Uterus (tissue), 2 donors: Measurements from ENCODE around the gene NRXN2.

Source experiments
- POLR2A ChIP-seq, 2 donors: fragments of 450-650 bp; IDR thresholded peaks; one replicate each; pipeline ENCODE4 v1.6.1; 2016; ENCODE audit warnings: antibody characterized with exemption in 2 of 2, mild to moderate bottlenecking in 1 of 2, moderate library complexity in 1 of 2
- TF ChIP-seq, protein P1 (sequence below), 4 experiments: fragments of 200-600 bp in 2 of 4; fragments of 450-650 bp in 2 of 4; sonication (generic) in 2 of 4; IDR thresholded peaks; one replicate each; pipeline ENCODE4 v1.5.1; 2016 to 2019; ENCODE audit warnings: antibody characterized with exemption in 4 of 4, mild to moderate bottlenecking in 2 of 4, moderate library complexity in 1 of 4

DNA sequence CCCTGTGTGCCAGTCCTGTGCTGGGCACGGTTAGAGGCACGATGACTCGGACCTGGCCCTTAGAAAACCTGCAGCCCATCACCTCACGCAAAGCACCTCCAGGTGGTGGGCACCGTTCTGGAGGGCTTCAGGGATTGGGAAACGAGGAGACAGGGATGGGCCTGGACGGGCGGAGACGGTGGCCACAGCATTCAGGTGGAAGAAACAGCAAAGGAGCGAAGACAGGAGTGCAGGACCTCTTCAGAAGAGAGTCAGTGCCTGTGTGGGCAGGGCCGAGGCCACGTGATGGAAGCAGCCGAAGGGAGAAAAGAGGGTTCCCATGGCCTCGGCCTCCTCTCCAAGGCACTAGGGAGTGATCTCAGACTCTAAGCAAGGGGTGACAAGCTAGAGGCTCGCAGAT, 140.1 kb downstream of the NRXN2 start:
- TF ChIP-seq, protein P1, sequence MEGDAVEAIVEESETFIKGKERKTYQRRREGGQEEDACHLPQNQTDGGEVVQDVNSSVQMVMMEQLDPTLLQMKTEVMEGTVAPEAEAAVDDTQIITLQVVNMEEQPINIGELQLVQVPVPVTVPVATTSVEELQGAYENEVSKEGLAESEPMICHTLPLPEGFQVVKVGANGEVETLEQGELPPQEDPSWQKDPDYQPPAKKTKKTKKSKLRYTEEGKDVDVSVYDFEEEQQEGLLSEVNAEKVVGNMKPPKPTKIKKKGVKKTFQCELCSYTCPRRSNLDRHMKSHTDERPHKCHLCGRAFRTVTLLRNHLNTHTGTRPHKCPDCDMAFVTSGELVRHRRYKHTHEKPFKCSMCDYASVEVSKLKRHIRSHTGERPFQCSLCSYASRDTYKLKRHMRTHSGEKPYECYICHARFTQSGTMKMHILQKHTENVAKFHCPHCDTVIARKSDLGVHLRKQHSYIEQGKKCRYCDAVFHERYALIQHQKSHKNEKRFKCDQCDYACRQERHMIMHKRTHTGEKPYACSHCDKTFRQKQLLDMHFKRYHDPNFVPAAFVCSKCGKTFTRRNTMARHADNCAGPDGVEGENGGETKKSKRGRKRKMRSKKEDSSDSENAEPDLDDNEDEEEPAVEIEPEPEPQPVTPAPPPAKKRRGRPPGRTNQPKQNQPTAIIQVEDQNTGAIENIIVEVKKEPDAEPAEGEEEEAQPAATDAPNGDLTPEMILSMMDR (IDR thresholded peaks at IDR 0.05), result no peak
- no peak for TF ChIP-seq POLR2A (IDR thresholded peaks at IDR 0.05)
